ENCODE data around the gene COL15A1. TPM values are rescaled to one million over a fixed set of nuclear protein-coding genes. Genes with fewer than 3 reads are reported as not detected.

The COL15A1 gene
- total RNA-seq, 1 donor from 2014 or later: 5.8 TPM

- no peak for DNase-seq (ENCODE audit: extremely low read depth, low read depth, low spot score)
These were observed 48.6 kb downstream of the COL15A1 start for GRCh38 chr9:98992107-98992884.

GRCh38 chr9:98992885-98993569, 49.3 kb downstream of the COL15A1 start:
- no peak for DNase-seq (ENCODE audit: extremely low read depth, low read depth, low spot score)

GRCh38 chr9:98993570-98993945, 49.9 kb downstream of the COL15A1 start:
- no peak for DNase-seq (ENCODE audit: extremely low read depth, low read depth, low spot score)

- DNase-seq (ENCODE audit: extremely low read depth, low read depth, low spot score): no peak
These were observed 50.7 kb downstream of the COL15A1 start for GRCh38 chr9:98994172-98995058.

GRCh38 chr9:98995059-98995671, 51.5 kb downstream of the COL15A1 start:
- no peak for DNase-seq (ENCODE audit: extremely low read depth, low read depth, low spot score)

GRCh38 chr9:98995971-98996504, 52.3 kb downstream of the COL15A1 start:
- no peak for DNase-seq (ENCODE audit: extremely low read depth, low read depth, low spot score)

- DNase-seq (ENCODE audit: extremely low read depth, low read depth, low spot score): no peak
These were observed 53.9 kb downstream of the COL15A1 start for GRCh38 chr9:98997604-98998003.

GRCh38 chr9:98998441-98999151, 54.9 kb downstream of the COL15A1 start:
- DNase-seq (ENCODE audit: extremely low read depth, low read depth, low spot score): no peak

- DNase-seq (ENCODE audit: extremely low read depth, low read depth, low spot score): no peak
These were observed 55.4 kb downstream of the COL15A1 start for GRCh38 chr9:98999152-98999525.

- no peak for DNase-seq (ENCODE audit: extremely low read depth, low read depth, low spot score)
These were observed 57.0 kb downstream of the COL15A1 start for GRCh38 chr9:99000476-99001395.

GRCh38 chr9:99001892-99002291, 58.2 kb downstream of the COL15A1 start:
- DNase-seq (ENCODE audit: extremely low read depth, low read depth, low spot score): no peak

GRCh38 chr9:99002706-99003105, 59.0 kb downstream of the COL15A1 start:
- no peak for DNase-seq (ENCODE audit: extremely low read depth, low read depth, low spot score)

GRCh38 chr9:99003308-99003707, 59.6 kb downstream of the COL15A1 start:
- DNase-seq (ENCODE audit: extremely low read depth, low read depth, low spot score): no peak

- DNase-seq (ENCODE audit: extremely low read depth, low read depth, low spot score): no peak
These were observed 60.4 kb downstream of the COL15A1 start for GRCh38 chr9:99004115-99004514.

GRCh38 chr9:99004717-99005460, 61.2 kb downstream of the COL15A1 start:
- DNase-seq (ENCODE audit: extremely low read depth, low read depth, low spot score): no peak

- DNase-seq (ENCODE audit: extremely low read depth, low read depth, low spot score): no peak
These were observed 61.9 kb downstream of the COL15A1 start for GRCh38 chr9:99005651-99006050.

- no peak for DNase-seq (ENCODE audit: extremely low read depth, low read depth, low spot score)
These were observed 62.8 kb downstream of the COL15A1 start for GRCh38 chr9:99006511-99006910.

GRCh38 chr9:99006979-99007378, 63.3 kb downstream of the COL15A1 start:
- no peak for DNase-seq (ENCODE audit: extremely low read depth, low read depth, low spot score)

Measured in glomerular endothelial cell (primary cell).